Medulla oblongata (tissue), 1 donor: ENCODE data around the gene SFMBT1.

Source experiments
- DNase-seq: peaks from one replicate; pipeline ENCODE4 v3.0.0-alpha.2; 2015; ENCODE audit errors: extremely low spot score

Gene SFMBT1

GRCh38 chr3:52856666-52857065, 189.2 kb downstream of the SFMBT1 start:
- no peak for DNase-seq

GRCh38 chr3:52854013-52854412, 191.9 kb downstream of the SFMBT1 start:
- no peak for DNase-seq
